ENCODE measurements around the gene RNF115. TPM values are rescaled to one million over a fixed set of nuclear protein-coding genes. Genes with fewer than 3 reads are reported as not detected.
"Not testable (repeated sequence)": the region's sequence is repeated elsewhere in the genome, so short reads cannot be mapped to it uniquely, and the experiment has no call there.

The RNF115 gene
- polyA plus RNA-seq, 1 of the 3 experiments (the other 2 are of a cell fraction): 4.8 TPM

DNA sequence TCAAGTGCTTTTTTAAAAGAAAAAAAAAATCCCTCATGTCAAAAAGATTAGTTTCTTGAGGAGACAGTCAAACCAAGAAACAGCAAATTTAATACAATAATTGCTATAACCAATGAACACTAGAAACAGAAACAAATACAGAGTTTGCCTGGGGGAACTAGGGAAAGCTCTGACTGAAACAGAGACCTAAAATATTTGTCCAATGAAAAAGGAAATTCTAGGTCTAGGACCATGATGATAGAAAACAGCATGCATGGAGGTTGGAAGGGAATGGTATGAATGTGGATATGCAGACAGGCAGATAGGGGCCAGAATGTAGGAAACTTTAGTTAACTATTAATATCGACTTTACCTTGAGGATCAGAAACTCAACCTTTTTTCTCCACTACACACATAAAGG lies 31.4 kb downstream of the RNF115 start:
- WGBS (ENCODE audit: low lambda C conversion rate): 65% methylated on average over 1 of the region's 1 CpG
- Histone ChIP-seq H3K27me3 (ENCODE audit: insufficient read depth) (no peaks in the 10 kb centered on the region), H3K4me1 (ENCODE audit: control insufficient read depth in 1 of 2, insufficient read depth in 2 of 2, low read depth in 1 of 2, low read length in 1 of 2) (no peaks in the 10 kb centered on the region), H3K4me3 (ENCODE audit: low read depth in 2 of 2, low read length in 1 of 2) (no peak overlapping the region), H3K4me2 (no peak overlapping the region), H3K9me3 (peaks cover 5% of the 10 kb centered on the region; the same call in 1 of the 2 replicates), H3K36me3 (replicated peaks in 1 of 2; ENCODE audit: control insufficient read depth in 1 of 2, insufficient read depth in 2 of 2, low read length in 1 of 2) (peaks cover 0 to 12% of the 10 kb centered on the region in 2 experiments), H2AFZ (ENCODE audit: low read depth) (no peak overlapping the region), H3K27ac (ENCODE audit: low read depth in 2 of 2, low read length in 1 of 2) (no peak overlapping the region), H4K20me1 (ENCODE audit: insufficient read depth) (no peaks in the 10 kb centered on the region), H3F3A (replicated peaks; ENCODE audit: insufficient read depth) (peaks cover 5% of the 10 kb centered on the region), H3K9ac (no peak overlapping the region), H3K79me2 (ENCODE audit: insufficient read depth) (peaks cover 38% of the 10 kb centered on the region), H3K9me2 (no peaks in the 10 kb centered on the region)
- ChIA-PET CTCF (interaction anchor here (1.1 kb wide), 1 partner anchor 53 kb away, joined by 3 read pairs; the partner anchor contains the start of gene NUDT17), POLR2A (no interaction called here)
- DNase-seq: no peak
- TF ChIP-seq, protein P1, sequence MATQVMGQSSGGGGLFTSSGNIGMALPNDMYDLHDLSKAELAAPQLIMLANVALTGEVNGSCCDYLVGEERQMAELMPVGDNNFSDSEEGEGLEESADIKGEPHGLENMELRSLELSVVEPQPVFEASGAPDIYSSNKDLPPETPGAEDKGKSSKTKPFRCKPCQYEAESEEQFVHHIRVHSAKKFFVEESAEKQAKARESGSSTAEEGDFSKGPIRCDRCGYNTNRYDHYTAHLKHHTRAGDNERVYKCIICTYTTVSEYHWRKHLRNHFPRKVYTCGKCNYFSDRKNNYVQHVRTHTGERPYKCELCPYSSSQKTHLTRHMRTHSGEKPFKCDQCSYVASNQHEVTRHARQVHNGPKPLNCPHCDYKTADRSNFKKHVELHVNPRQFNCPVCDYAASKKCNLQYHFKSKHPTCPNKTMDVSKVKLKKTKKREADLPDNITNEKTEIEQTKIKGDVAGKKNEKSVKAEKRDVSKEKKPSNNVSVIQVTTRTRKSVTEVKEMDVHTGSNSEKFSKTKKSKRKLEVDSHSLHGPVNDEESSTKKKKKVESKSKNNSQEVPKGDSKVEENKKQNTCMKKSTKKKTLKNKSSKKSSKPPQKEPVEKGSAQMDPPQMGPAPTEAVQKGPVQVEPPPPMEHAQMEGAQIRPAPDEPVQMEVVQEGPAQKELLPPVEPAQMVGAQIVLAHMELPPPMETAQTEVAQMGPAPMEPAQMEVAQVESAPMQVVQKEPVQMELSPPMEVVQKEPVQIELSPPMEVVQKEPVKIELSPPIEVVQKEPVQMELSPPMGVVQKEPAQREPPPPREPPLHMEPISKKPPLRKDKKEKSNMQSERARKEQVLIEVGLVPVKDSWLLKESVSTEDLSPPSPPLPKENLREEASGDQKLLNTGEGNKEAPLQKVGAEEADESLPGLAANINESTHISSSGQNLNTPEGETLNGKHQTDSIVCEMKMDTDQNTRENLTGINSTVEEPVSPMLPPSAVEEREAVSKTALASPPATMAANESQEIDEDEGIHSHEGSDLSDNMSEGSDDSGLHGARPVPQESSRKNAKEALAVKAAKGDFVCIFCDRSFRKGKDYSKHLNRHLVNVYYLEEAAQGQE (IDR thresholded peaks at IDR 0.05; ENCODE audit: low read depth, low read length): no peak
- no peak for TF ChIP-seq CHD2 (IDR thresholded peaks at IDR 0.05; ENCODE audit: low read length, partially characterized antibody)

DNA sequence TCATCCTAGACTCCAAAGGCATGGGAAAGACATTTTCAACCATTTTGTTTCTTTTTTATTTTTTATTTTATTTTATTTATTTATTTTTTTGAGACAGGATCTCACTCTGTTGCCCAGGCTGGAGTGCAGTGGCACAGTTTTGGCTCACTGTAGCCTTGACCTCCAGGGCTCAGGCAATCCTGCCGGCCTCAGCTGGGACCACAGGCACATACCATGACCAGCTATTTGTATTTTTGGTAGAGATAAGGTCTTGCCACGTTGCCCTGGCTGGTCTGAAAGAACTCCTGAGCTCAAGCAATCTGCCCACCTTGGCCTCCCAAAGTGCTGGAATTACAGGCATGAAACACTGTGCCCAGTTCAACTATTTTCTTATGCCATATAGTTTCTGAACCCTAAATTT lies 32.0 kb downstream of the RNF115 start:
- H3K27ac ChIP-seq (ENCODE audit: low read depth in 2 of 2, low read length in 1 of 2); H3K9ac ChIP-seq; H3K4me3 ChIP-seq (ENCODE audit: low read depth in 2 of 2, low read length in 1 of 2); H3F3A ChIP-seq (replicated peaks; ENCODE audit: insufficient read depth); H2AFZ ChIP-seq (ENCODE audit: low read depth); H3K9me2 ChIP-seq; H4K20me1 ChIP-seq (ENCODE audit: insufficient read depth); POLR2A ChIA-PET; DNase-seq; H3K4me2 ChIP-seq; H3K27me3 ChIP-seq (ENCODE audit: insufficient read depth); H3K4me1 ChIP-seq (ENCODE audit: control insufficient read depth in 1 of 2, insufficient read depth in 2 of 2, low read depth in 1 of 2, low read length in 1 of 2); H3K9me3 ChIP-seq: not testable (repeated sequence)
- CTCF ChIA-PET: interaction anchor here (1.1 kb wide), 1 partner anchor 54 kb away, joined by 3 read pairs; the partner anchor contains the start of gene NUDT17
- H3K36me3 ChIP-seq (replicated peaks in 1 of 2; ENCODE audit: control insufficient read depth in 1 of 2, insufficient read depth in 2 of 2, low read length in 1 of 2): peaks cover under 1 to 12% of the 10 kb centered on the region in 2 experiments
- 100% methylated on average over 2 of the region's 2 CpGs for WGBS (ENCODE audit: low lambda C conversion rate)
- peaks cover 32% of the 10 kb centered on the region for H3K79me2 ChIP-seq (ENCODE audit: insufficient read depth)

DNA sequence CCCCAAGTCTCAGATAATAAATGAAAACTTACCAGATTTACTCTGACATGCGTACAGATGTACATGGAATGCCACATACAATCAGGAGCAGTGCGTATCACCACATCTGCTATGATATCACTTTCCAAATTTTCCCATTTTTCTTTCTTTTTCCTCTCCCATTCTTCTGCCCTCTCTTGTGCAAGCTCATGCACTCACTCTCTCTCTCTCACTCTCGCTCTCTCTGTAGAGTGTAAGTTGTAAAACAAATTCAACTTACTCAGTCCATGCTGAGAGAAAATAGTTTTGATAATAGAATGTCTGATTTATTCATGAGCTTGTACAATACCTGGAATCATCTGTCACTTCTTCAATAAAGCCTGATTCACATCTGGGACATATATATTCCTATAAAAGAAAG lies 35.3 kb downstream of the RNF115 start:
- POLR2A ChIA-PET: no interaction called here
- peaks cover 18% of the 10 kb centered on the region for H3K79me2 ChIP-seq (ENCODE audit: insufficient read depth)

More for the DNA sequence above, 35.3 kb downstream of the RNF115 start:
- WGBS (ENCODE audit: low lambda C conversion rate): 96% methylated on average over 3 of the region's 3 CpGs
- Histone ChIP-seq H3K9me3 (no peaks in the 10 kb centered on the region), H3K27me3 (ENCODE audit: insufficient read depth) (no peaks in the 10 kb centered on the region), H2AFZ (ENCODE audit: low read depth) (no peak overlapping the region), H3K27ac (ENCODE audit: low read depth in 2 of 2, low read length in 1 of 2) (no peak overlapping the region), H3K9me2 (no peaks in the 10 kb centered on the region), H3K4me3 (ENCODE audit: low read depth in 2 of 2, low read length in 1 of 2) (no peak overlapping the region), H3K4me1 (ENCODE audit: control insufficient read depth in 1 of 2, insufficient read depth in 2 of 2, low read depth in 1 of 2, low read length in 1 of 2) (peaks cover 0 to 9% of the 10 kb centered on the region in 2 experiments; a peak in 1 of 4 replicates), H3F3A (replicated peaks; ENCODE audit: insufficient read depth) (peaks cover 5% of the 10 kb centered on the region), H4K20me1 (ENCODE audit: insufficient read depth) (no peaks in the 10 kb centered on the region), H3K36me3 (replicated peaks in 1 of 2; ENCODE audit: control insufficient read depth in 1 of 2, insufficient read depth in 2 of 2, low read length in 1 of 2) (peaks cover 6 to 16% of the 10 kb centered on the region in 2 experiments), H3K9ac (no peak overlapping the region), H3K4me2 (no peak overlapping the region)
- no peak for DNase-seq
- CTCF ChIA-PET: no interaction called here
- TF ChIP-seq, protein P2, sequence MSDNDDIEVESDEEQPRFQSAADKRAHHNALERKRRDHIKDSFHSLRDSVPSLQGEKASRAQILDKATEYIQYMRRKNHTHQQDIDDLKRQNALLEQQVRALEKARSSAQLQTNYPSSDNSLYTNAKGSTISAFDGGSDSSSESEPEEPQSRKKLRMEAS (IDR thresholded peaks at IDR 0.05; ENCODE audit: low read depth): no peak
- TF ChIP-seq, protein P3, sequence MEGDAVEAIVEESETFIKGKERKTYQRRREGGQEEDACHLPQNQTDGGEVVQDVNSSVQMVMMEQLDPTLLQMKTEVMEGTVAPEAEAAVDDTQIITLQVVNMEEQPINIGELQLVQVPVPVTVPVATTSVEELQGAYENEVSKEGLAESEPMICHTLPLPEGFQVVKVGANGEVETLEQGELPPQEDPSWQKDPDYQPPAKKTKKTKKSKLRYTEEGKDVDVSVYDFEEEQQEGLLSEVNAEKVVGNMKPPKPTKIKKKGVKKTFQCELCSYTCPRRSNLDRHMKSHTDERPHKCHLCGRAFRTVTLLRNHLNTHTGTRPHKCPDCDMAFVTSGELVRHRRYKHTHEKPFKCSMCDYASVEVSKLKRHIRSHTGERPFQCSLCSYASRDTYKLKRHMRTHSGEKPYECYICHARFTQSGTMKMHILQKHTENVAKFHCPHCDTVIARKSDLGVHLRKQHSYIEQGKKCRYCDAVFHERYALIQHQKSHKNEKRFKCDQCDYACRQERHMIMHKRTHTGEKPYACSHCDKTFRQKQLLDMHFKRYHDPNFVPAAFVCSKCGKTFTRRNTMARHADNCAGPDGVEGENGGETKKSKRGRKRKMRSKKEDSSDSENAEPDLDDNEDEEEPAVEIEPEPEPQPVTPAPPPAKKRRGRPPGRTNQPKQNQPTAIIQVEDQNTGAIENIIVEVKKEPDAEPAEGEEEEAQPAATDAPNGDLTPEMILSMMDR (IDR thresholded peaks at IDR 0.05): no peak
- no peak for TF ChIP-seq CHD2 (IDR thresholded peaks at IDR 0.05; ENCODE audit: low read length, partially characterized antibody)
